ENCODE data around the gene SLK.

- TF ChIP-seq, protein P1, sequence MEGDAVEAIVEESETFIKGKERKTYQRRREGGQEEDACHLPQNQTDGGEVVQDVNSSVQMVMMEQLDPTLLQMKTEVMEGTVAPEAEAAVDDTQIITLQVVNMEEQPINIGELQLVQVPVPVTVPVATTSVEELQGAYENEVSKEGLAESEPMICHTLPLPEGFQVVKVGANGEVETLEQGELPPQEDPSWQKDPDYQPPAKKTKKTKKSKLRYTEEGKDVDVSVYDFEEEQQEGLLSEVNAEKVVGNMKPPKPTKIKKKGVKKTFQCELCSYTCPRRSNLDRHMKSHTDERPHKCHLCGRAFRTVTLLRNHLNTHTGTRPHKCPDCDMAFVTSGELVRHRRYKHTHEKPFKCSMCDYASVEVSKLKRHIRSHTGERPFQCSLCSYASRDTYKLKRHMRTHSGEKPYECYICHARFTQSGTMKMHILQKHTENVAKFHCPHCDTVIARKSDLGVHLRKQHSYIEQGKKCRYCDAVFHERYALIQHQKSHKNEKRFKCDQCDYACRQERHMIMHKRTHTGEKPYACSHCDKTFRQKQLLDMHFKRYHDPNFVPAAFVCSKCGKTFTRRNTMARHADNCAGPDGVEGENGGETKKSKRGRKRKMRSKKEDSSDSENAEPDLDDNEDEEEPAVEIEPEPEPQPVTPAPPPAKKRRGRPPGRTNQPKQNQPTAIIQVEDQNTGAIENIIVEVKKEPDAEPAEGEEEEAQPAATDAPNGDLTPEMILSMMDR (conservative IDR thresholded peaks at IDR 0.05; ENCODE audit: low read length): no peak
- TF ChIP-seq EZH2phosphoT487 (IDR thresholded peaks at IDR 0.05; ENCODE audit: borderline replicate concordance, low read depth, low read length): no peak
These were observed 12.6 kb downstream of the SLK start for GRCh38 chr10:103979530-103979929.
